GM19023 (cell line): ENCODE measurements around the gene ARHGEF4.
"Not testable (repeated sequence)": the region's sequence is repeated elsewhere in the genome, so short reads cannot be mapped to it uniquely, and the experiment has no call there.

Experiments
- ATAC-seq: cut with Tn5 transposase; IDR thresholded peaks from one replicate; pipeline ENCODE4 v1.9.1; 2021; ENCODE audit warnings: mild to moderate bottlenecking, moderate library complexity; ENCODE audit not compliant: unreplicated experiment

ARHGEF4 gene

GRCh38 chr2:131067465-131068125 lies 230.9 kb downstream of the ARHGEF4 start:
- ATAC-seq: no peak

DNA sequence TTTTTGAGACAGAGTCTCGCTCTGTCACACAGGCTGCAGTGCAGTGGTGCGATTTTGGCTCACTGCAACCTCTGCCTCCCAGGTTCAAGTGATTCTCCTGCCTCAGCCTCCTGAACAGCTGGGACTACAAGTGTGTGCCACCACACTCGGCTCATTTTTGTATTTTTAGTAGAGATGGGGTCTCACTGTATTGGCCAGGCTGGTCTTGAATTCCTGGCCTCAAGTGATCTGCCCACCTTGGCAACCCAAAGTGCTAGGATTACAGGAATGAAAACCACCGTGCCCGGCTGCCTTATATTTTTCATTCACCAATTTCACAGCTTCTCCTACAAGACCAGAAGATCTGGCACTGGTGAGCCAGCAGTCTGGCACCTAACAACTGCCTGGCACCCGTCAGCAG lies 231.5 kb downstream of the ARHGEF4 start:
- not testable (repeated sequence) for ATAC-seq

GRCh38 chr2:131075578-131075977 lies 238.9 kb downstream of the ARHGEF4 start:
- ATAC-seq: not testable (repeated sequence)

DNA sequence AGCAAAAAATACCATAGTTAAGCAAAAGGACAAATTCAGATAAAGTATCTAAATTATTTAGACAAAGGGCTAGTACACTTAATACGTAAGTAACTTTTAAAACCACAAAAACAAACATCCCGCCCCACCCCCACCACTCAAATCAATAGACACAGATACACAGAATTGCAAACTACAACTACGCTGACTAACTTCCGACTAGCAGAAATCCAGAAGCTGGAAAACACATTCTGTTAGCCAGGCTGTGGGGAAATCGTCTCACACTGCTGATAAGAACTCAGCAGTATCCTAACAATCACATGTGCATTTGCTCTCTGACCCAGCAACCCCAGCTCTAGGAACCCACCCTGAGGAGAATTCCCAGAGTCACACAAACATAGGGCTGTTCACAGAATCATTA lies 240.0 kb downstream of the ARHGEF4 start:
- ATAC-seq: no peak

DNA sequence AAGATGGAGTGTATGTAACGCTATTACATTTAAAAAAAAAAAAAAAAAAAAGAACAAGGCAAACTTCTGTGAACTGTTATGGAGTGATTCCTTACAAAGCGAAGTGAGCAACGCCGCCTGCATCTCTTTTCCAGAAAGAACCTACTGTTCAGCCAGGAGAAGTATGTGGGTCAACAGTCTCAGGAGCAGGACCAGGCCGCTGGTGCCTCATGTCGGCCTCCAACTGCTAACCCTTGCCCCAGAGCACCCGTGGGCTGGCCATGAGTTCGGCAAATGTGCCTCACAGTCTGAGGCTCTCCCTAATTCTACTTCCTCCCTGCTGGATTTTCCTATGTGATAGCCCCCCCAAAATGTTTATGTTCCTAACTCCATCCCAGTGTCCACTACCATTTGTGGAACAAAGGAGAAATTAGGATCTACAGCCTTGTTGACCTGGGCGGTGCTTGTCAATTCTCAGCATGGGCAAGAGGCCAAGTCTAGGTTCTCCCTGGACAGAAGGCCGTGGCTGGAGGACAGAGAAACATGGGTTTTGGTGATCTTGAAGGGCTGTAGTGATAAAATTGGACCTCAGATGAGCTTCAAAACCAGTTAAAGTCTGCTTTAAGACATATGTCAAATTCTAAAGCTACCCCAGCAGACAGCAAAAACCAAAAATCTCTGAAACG lies 240.6 kb downstream of the ARHGEF4 start:
- no peak for ATAC-seq

GRCh38 chr2:131077966-131078365 lies 241.3 kb downstream of the ARHGEF4 start:
- ATAC-seq: no peak

DNA sequence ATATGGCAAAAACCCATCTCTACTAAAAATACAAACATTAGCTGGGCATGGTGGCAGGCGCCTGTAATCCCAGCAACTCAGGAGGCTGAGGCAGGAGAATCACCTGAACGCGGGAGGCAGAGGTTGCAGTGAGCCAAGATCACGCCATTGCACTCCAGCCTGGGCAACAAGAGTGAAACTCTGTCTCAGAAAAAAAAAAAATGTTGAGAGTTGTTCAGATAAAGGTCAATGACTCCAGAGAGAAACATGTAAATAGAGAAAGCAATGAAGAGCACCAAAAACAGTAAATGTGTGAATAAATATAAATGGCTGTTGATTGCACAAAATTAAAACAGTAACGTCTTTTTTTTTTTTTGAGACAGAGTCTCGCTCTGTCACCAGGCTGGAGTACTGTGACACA lies 243.2 kb downstream of the ARHGEF4 start:
- ATAC-seq: not testable (repeated sequence)

DNA sequence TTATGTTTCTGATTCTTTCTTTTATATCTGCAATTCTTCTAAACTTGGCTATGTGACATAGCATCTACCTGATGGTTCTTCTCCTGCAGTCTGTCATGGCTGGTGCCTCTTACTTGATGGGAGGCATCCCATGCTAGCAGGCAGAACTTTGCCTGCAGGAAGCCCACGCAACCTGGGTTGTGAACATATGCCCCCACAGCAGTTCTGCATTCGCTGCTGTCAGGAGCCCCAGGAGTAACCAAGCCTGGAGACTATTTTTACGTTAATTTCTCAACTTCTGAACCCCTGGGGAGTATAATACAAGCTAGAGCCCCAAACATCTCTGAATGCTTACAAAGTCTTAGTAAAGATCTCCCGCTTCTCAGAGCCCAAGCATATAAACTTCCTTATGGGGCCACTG lies 244.5 kb downstream of the ARHGEF4 start:
- no peak for ATAC-seq

- no peak for ATAC-seq
Observed at GRCh38 chr2:131085646-131086045, 248.9 kb downstream of the ARHGEF4 start.

DNA sequence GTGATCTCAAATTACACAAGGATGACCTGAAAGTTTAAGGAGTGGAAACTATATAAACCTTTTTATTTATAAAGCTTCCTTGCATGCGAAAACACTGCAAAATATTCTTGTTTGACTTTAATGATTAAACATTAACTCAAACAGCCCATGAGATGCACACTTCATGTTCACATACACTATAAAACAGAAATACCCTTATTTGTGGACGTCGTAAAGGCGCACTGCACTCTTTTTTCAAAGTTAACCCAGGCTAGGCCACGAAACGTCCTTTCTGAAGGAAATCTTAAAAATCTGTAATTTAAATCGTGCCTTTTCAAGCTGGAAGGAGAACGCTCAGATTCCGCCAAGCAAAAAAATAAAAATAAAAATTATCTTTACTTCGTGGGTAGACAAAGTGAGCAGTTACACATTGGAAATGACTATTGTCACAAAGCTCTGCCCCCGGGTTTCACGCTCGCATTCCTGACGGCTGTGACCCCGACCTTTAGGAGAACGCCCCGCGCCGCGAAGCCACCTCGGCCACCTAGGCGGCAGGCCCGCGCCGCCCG lies 255.8 kb downstream of the ARHGEF4 start:
- no peak for ATAC-seq

GRCh38 chr2:131093006-131093695 lies 256.4 kb downstream of the ARHGEF4 start, which contains the start of gene FAM168B:
Gene FAM168B, minus strand, starts transcription at chr2:131093460. Its CDS starts 10,814 bp downstream, at chr2:131082646.
- peak; percentile 79 for ATAC-seq

- peak; percentile 69 for ATAC-seq
Observed at GRCh38 chr2:131093696-131094462, 257.2 kb downstream of the ARHGEF4 start.

DNA sequence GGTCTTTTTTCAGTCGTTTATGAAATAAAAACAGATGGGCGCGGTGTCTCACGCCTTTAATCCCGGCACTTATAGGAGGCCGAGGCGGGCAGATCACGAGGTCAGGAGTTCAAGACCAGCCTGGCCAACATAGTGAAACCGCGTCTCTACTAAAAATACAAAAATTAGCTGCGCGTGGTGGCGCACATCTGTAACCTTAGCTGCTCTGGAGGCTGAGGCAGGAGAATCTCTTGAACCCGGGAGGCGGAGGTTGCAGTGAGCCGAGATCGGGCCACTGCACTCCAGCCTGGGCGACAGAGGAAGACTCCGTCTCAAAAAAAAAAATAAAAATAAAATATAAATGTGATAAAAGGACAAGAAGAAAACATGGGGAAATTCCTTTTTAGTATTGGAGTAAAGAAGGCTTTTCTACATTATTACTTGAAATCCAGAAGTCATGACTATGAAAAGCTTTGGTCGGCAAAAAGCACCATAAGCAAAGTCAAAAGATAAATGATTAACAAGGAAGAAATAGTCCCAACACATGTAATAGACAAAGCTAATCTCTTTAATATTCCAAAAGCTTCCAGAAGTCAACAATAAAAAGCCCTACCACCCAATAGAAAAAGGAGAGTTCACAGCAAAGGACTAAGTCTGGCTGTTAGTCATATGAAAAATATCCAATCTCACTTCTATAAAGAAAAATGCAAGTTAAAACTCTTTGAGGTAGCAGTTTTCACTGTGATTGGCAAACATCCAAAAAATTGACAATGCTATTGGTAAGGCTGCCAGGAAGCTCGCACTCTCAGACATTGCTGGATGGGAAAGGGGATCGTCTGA lies 258.0 kb downstream of the ARHGEF4 start:
- ATAC-seq: no peak
